K562 (cell line): ENCODE data around the gene TSPAN1. TPM values are rescaled to one million over a fixed set of nuclear protein-coding genes. Genes with fewer than 3 reads are reported as not detected.

Experiments used
- FOXA1 ChIP-seq: fragments of 450-650 bp; IDR thresholded peaks from 2 replicates; pipeline ENCODE4 v1.6.1; 2016; ENCODE audit warnings: mild to moderate bottlenecking, borderline replicate concordance
- GATAD2A ChIP-seq: fragments of 450-650 bp; IDR thresholded peaks from 2 replicates; pipeline ENCODE4 v1.6.1; 2017
- GTF2A2 ChIP-seq: IDR thresholded peaks from 2 replicates; pipeline ENCODE4 v1.6.1; 2016; ENCODE audit warnings: mild to moderate bottlenecking, missing genetic modification characterization, missing compliant biosample characterization
- KLF1 ChIP-seq: fragments of 450-650 bp; IDR thresholded peaks from 2 replicates; pipeline ENCODE4 v1.6.1; 2016; ENCODE audit warnings: missing genetic modification characterization, missing compliant biosample characterization
- L3MBTL2 ChIP-seq: fragments of 450-650 bp; IDR thresholded peaks from 2 replicates; pipeline ENCODE4 v1.6.1; 2016; ENCODE audit warnings: mild to moderate bottlenecking, moderate library complexity
- LEF1 ChIP-seq: fragments of 450-650 bp; IDR thresholded peaks from 2 replicates; pipeline ENCODE4 v1.6.1; 2016; ENCODE audit warnings: mild to moderate bottlenecking
- MAZ ChIP-seq, 2 experiments: fragments of 450-650 bp in 1 of 2; sonication (generic) in 1 of 2; formaldehyde crosslinking; IDR thresholded peaks in 1 of 2; conservative IDR thresholded peaks in 1 of 2; 2 replicates each; pipeline versions ENCODE4 v1.4.0 to v1.5.0; 2020; ENCODE audit warnings: mild to moderate bottlenecking in 1 of 2, missing genetic modification reagents in 1 of 2
- POLR2AphosphoS2 ChIP-seq: IDR thresholded peaks from 2 replicates; pipeline ENCODE4 v1.6.1; 2012; ENCODE audit warnings: low read length, improper control_type of control experiment
- SMC3 ChIP-seq: conservative IDR thresholded peaks from 2 replicates; pipeline ENCODE4 v1.6.1; 2011; ENCODE audit warnings: low read depth, low read length, improper control_type of control experiment; ENCODE audit not compliant: insufficient read depth
- SP1 ChIP-seq: sonication (generic); formaldehyde crosslinking; IDR thresholded peaks from 2 replicates; pipeline ENCODE4 v1.8.1; 2022; ENCODE audit warnings: mild to moderate bottlenecking, missing genetic modification reagents
- ZC3H8 ChIP-seq: fragments of 450-650 bp; IDR thresholded peaks from 2 replicates; pipeline ENCODE4 v1.6.1; 2017
- ZFX ChIP-seq: sonication (generic); formaldehyde crosslinking; IDR thresholded peaks from 2 replicates; pipeline ENCODE4 v1.8.0; 2022; ENCODE audit warnings: mild to moderate bottlenecking, missing genetic modification reagents, moderate library complexity
- ZNF24 ChIP-seq: fragments of 450-650 bp; IDR thresholded peaks from 2 replicates; pipeline ENCODE4 v1.6.1; 2016
- polyA plus RNA-seq, 8 experiments: library from polyadenylated mRNA; depleted of rRNA in 4 of 8; stranded (reverse) in 5 of 8; unstranded in 3 of 8; fragments of >200 nt; fragmentation: Nextera tagmentation in 2 of 8; fragmentation: Illumina TruSeq in 1 of 8; extraction: Ambion mirVana in 2 of 8; extraction: Trizol in 1 of 8; gene quantifications; 2 replicates each; pipeline versions ENCODE4 v1.2.1 to v1.2.3, GENCODE V29; 2011 to 2014; ENCODE audit warnings: inconsistent platforms in 1 of 8, missing spikeins in 1 of 8
- total RNA-seq, 7 experiments: library from RNA; depleted of rRNA in 6 of 7; stranded (reverse); fragments of >200 nt in 6 of 7; fragmentation: Illumina TruSeq in 2 of 7; extraction: Trizol in 2 of 7; gene quantifications; 2 replicates each; pipeline versions ENCODE4 v1.2.1 to v1.2.3, GENCODE V29; 2011 to 2021; ENCODE audit warnings: low replicate concordance in 1 of 7
- TF ChIP-seq, protein P1 (sequence below): fragments of 450-650 bp; IDR thresholded peaks from 2 replicates; pipeline ENCODE4 v1.7.0; 2016; ENCODE audit warnings: borderline replicate concordance
- TF ChIP-seq, protein P2 (sequence below): fragments of 450-650 bp; formaldehyde crosslinking; IDR thresholded peaks from 2 replicates; pipeline ENCODE4 v1.4.0; 2022; ENCODE audit warnings: missing genetic modification characterization
- TF ChIP-seq, protein P3 (sequence below): fragments of 450-650 bp; IDR thresholded peaks from 2 replicates; pipeline ENCODE4 v1.6.1; 2016; ENCODE audit warnings: low read depth, mild to moderate bottlenecking, moderate library complexity
- TF ChIP-seq, protein P4 (sequence below): fragments of 250-450 bp; sonication (Bioruptor Pico); IDR thresholded peaks from 2 replicates; pipeline ENCODE4 v1.8.0; 2021; ENCODE audit warnings: mild to moderate bottlenecking, moderate library complexity
- TF ChIP-seq, protein P5 (sequence below): sonication (generic); formaldehyde crosslinking; IDR thresholded peaks from 2 replicates; pipeline ENCODE4 v1.8.0; 2022; ENCODE audit warnings: mild to moderate bottlenecking, missing genetic modification reagents

TSPAN1 gene
- total and polyA plus RNA-seq, 9 of the 15 experiments (the other 6 are each of a cell fraction or from before 2014, with no cell fraction given): 0.58 TPM; not detected in 8

DNA sequence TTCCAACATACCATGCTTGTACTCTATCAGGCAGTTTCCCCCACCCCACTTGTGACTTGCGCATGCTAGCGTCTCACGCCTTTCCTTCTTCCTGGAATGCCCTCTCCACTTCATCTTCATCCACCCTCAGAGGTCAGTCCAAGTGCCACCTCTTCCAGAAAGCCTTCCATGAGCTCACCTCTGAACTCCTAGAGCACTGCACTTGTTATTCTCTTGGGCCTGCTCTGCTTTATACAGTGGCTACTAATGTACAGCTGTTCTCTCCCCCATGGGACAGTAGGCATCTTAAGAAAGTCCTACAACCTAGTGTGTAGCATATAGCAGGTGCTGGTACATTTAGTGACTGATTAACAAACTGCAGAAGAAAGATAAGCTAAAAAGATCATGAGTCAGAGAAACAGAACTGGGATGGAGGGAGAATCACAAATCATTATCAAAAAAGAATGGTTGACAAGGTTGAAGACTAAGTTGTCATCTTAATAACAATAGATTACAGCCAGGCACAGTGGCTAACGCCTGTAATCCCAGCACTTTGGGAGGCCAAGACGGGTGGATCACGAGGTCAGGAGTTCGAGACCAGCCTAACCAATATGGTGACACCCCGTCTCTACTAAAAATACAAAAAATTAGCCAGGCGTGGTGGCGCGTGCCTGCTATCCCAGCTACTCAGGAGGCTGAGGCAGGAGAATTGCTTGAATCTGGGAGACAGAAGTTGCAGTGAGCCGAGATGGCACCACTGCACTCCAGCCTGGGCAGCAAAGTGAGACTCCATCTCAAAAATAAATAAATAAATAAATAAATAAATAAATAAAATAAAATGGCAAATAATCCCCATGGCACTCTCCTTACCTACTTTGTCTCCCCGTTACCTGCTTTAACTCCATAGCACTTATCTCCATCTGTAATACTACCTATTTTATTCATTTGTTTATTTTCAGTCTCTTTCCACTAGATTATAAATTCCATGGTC is 16.3 kb upstream of the TSPAN1 start (continued):
- TF ChIP-seq, protein P1, sequence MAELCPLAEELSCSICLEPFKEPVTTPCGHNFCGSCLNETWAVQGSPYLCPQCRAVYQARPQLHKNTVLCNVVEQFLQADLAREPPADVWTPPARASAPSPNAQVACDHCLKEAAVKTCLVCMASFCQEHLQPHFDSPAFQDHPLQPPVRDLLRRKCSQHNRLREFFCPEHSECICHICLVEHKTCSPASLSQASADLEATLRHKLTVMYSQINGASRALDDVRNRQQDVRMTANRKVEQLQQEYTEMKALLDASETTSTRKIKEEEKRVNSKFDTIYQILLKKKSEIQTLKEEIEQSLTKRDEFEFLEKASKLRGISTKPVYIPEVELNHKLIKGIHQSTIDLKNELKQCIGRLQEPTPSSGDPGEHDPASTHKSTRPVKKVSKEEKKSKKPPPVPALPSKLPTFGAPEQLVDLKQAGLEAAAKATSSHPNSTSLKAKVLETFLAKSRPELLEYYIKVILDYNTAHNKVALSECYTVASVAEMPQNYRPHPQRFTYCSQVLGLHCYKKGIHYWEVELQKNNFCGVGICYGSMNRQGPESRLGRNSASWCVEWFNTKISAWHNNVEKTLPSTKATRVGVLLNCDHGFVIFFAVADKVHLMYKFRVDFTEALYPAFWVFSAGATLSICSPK: no peak
- TF ChIP-seq POLR2AphosphoS2: no peak
- peak; percentile 97 for TF ChIP-seq LEF1
- peak; percentile 65 for TF ChIP-seq L3MBTL2
- TF ChIP-seq, protein P2, sequence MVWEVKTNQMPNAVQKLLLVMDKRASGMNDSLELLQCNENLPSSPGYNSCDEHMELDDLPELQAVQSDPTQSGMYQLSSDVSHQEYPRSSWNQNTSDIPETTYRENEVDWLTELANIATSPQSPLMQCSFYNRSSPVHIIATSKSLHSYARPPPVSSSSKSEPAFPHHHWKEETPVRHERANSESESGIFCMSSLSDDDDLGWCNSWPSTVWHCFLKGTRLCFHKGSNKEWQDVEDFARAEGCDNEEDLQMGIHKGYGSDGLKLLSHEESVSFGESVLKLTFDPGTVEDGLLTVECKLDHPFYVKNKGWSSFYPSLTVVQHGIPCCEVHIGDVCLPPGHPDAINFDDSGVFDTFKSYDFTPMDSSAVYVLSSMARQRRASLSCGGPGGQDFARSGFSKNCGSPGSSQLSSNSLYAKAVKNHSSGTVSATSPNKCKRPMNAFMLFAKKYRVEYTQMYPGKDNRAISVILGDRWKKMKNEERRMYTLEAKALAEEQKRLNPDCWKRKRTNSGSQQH (CRISPR knock-in tag): no peak
- TF ChIP-seq GATAD2A: peak; percentile 91
- TF ChIP-seq, protein P3, sequence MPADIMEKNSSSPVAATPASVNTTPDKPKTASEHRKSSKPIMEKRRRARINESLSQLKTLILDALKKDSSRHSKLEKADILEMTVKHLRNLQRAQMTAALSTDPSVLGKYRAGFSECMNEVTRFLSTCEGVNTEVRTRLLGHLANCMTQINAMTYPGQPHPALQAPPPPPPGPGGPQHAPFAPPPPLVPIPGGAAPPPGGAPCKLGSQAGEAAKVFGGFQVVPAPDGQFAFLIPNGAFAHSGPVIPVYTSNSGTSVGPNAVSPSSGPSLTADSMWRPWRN: peak; percentile 93
- peak; percentile 38 to 59; a peak in 1 of 4 replicates for TF ChIP-seq MAZ (CRISPR knock-in tag; conservative IDR thresholded peaks at IDR 0.05 in 1 of 2, IDR thresholded peaks at IDR 0.05 in 1 of 2)
- TF ChIP-seq ZFX (CRISPR knock-in tag): peak; percentile 57
- no peak for TF ChIP-seq FOXA1
- peak; percentile 55; the same call in 1 of the 2 replicates for TF ChIP-seq SP1 (CRISPR knock-in tag)
- no peak for TF ChIP-seq ZC3H8
- TF ChIP-seq KLF1 (tag): no peak
- TF ChIP-seq, protein P4, sequence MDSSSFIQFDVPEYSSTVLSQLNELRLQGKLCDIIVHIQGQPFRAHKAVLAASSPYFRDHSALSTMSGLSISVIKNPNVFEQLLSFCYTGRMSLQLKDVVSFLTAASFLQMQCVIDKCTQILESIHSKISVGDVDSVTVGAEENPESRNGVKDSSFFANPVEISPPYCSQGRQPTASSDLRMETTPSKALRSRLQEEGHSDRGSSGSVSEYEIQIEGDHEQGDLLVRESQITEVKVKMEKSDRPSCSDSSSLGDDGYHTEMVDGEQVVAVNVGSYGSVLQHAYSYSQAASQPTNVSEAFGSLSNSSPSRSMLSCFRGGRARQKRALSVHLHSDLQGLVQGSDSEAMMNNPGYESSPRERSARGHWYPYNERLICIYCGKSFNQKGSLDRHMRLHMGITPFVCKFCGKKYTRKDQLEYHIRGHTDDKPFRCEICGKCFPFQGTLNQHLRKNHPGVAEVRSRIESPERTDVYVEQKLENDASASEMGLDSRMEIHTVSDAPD (CRISPR knock-in tag): no peak
- 0 out of 2 replicates have a peak, but pooled peaks have one; percentile 4 for TF ChIP-seq SMC3
- TF ChIP-seq, protein P5, sequence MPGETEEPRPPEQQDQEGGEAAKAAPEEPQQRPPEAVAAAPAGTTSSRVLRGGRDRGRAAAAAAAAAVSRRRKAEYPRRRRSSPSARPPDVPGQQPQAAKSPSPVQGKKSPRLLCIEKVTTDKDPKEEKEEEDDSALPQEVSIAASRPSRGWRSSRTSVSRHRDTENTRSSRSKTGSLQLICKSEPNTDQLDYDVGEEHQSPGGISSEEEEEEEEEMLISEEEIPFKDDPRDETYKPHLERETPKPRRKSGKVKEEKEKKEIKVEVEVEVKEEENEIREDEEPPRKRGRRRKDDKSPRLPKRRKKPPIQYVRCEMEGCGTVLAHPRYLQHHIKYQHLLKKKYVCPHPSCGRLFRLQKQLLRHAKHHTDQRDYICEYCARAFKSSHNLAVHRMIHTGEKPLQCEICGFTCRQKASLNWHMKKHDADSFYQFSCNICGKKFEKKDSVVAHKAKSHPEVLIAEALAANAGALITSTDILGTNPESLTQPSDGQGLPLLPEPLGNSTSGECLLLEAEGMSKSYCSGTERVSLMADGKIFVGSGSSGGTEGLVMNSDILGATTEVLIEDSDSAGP (CRISPR knock-in tag): no peak
- peak; percentile 45; the same call in 1 of the 2 replicates for TF ChIP-seq ZNF24
- no peak for TF ChIP-seq GTF2A2 (tag)
